ENCODE data around the gene CCDC18.

CCDC18 gene

GRCh38 chr1:93288558-93288957 is 108.0 kb downstream of the CCDC18 start:
- Mint-ChIP-seq H3K4me3 (no peak overlapping the region), H3K27ac (no peak overlapping the region), H3K27me3 (no peaks in the 10 kb centered on the region), H3K36me3 (peaks cover 90% of the 10 kb centered on the region), H3K9me3 (peaks cover 16% of the 10 kb centered on the region), H3K4me1 (peaks cover under 1% of the 10 kb centered on the region)
- ATAC-seq: no peak

GRCh38 chr1:93296555-93297154 is 116.1 kb downstream of the CCDC18 start:
- Mint-ChIP-seq H3K9me3 (no peaks in the 10 kb centered on the region), H3K27ac (no peak overlapping the region), H3K27me3 (no peaks in the 10 kb centered on the region), H3K4me3 (no peak overlapping the region), H3K36me3 (peaks cover 40% of the 10 kb centered on the region), H3K4me1 (peaks cover 4% of the 10 kb centered on the region)
- ATAC-seq: no peak

GRCh38 chr1:93301131-93301530 is 120.6 kb downstream of the CCDC18 start:
- no peak overlapping the region for H3K4me3 Mint-ChIP-seq
- H3K9me3 Mint-ChIP-seq: no peaks in the 10 kb centered on the region
- H3K36me3 Mint-ChIP-seq: peaks cover 18% of the 10 kb centered on the region
- no peaks in the 10 kb centered on the region for H3K4me1 Mint-ChIP-seq
- no peaks in the 10 kb centered on the region for H3K27me3 Mint-ChIP-seq
- no peak for ATAC-seq
- H3K27ac Mint-ChIP-seq: no peak overlapping the region

- no peak for ATAC-seq
- H3K27ac Mint-ChIP-seq: no peak overlapping the region
- H3K4me3 Mint-ChIP-seq: no peak overlapping the region
- no peaks in the 10 kb centered on the region for H3K4me1 Mint-ChIP-seq
- no peaks in the 10 kb centered on the region for H3K9me3 Mint-ChIP-seq
- no peaks in the 10 kb centered on the region for H3K27me3 Mint-ChIP-seq
- peaks cover 18% of the 10 kb centered on the region for H3K36me3 Mint-ChIP-seq
Observed at GRCh38 chr1:93302078-93302477, 121.6 kb downstream of the CCDC18 start.

- Mint-ChIP-seq H3K4me3 (no peak overlapping the region), H3K27ac (no peak overlapping the region), H3K4me1 (no peaks in the 10 kb centered on the region), H3K27me3 (no peaks in the 10 kb centered on the region), H3K9me3 (no peaks in the 10 kb centered on the region), H3K36me3 (peaks cover 8% of the 10 kb centered on the region)
- peak; percentile 50 for ATAC-seq
Observed at GRCh38 chr1:93304716-93305138, 124.2 kb downstream of the CCDC18 start.

- H3K4me1 Mint-ChIP-seq: no peaks in the 10 kb centered on the region
- no peak overlapping the region for H3K4me3 Mint-ChIP-seq
- H3K27me3 Mint-ChIP-seq: no peaks in the 10 kb centered on the region
- no peak overlapping the region for H3K27ac Mint-ChIP-seq
- ATAC-seq: no peak
- peaks cover 8% of the 10 kb centered on the region for H3K36me3 Mint-ChIP-seq
- no peaks in the 10 kb centered on the region for H3K9me3 Mint-ChIP-seq
Observed at GRCh38 chr1:93306920-93307319, 126.4 kb downstream of the CCDC18 start.

GRCh38 chr1:93313026-93313425 is 132.5 kb downstream of the CCDC18 start:
- H3K27ac Mint-ChIP-seq: no peak overlapping the region
- ATAC-seq: no peak
- no peak overlapping the region for H3K4me3 Mint-ChIP-seq
- peaks cover 25% of the 10 kb centered on the region for H3K36me3 Mint-ChIP-seq
- H3K9me3 Mint-ChIP-seq: no peaks in the 10 kb centered on the region
- H3K27me3 Mint-ChIP-seq: no peaks in the 10 kb centered on the region
- H3K4me1 Mint-ChIP-seq: no peaks in the 10 kb centered on the region

GRCh38 chr1:93317207-93317606 is 136.7 kb downstream of the CCDC18 start:
- Mint-ChIP-seq H3K4me1 (no peaks in the 10 kb centered on the region), H3K27me3 (no peaks in the 10 kb centered on the region), H3K27ac (no peak overlapping the region), H3K36me3 (peaks cover 30% of the 10 kb centered on the region), H3K4me3 (no peak overlapping the region), H3K9me3 (no peaks in the 10 kb centered on the region)
- ATAC-seq: no peak

- no peak overlapping the region for H3K4me3 Mint-ChIP-seq
- no peaks in the 10 kb centered on the region for H3K9me3 Mint-ChIP-seq
- no peaks in the 10 kb centered on the region for H3K27me3 Mint-ChIP-seq
- H3K27ac Mint-ChIP-seq: no peak overlapping the region
- ATAC-seq: no peak
- H3K4me1 Mint-ChIP-seq: no peaks in the 10 kb centered on the region
- H3K36me3 Mint-ChIP-seq: peaks cover 29% of the 10 kb centered on the region
Observed at GRCh38 chr1:93317943-93318342, 137.4 kb downstream of the CCDC18 start.

- Mint-ChIP-seq H3K27me3 (no peaks in the 10 kb centered on the region), H3K4me1 (no peaks in the 10 kb centered on the region), H3K27ac (no peak overlapping the region), H3K9me3 (no peaks in the 10 kb centered on the region), H3K36me3 (peaks cover 17% of the 10 kb centered on the region), H3K4me3 (no peak overlapping the region)
- ATAC-seq: no peak
Observed at GRCh38 chr1:93321720-93322119, 141.2 kb downstream of the CCDC18 start.

- no peaks in the 10 kb centered on the region for H3K9me3 Mint-ChIP-seq
- H3K27ac Mint-ChIP-seq: no peak overlapping the region
- H3K4me1 Mint-ChIP-seq: no peaks in the 10 kb centered on the region
- no peak for ATAC-seq
- H3K36me3 Mint-ChIP-seq: peaks cover 17% of the 10 kb centered on the region
- no peak overlapping the region for H3K4me3 Mint-ChIP-seq
- no peaks in the 10 kb centered on the region for H3K27me3 Mint-ChIP-seq
Observed at GRCh38 chr1:93322349-93322748, 141.8 kb downstream of the CCDC18 start.

GRCh38 chr1:93323185-93323820 is 142.8 kb downstream of the CCDC18 start:
- no peak for ATAC-seq
- Mint-ChIP-seq H3K4me3 (no peak overlapping the region), H3K27me3 (no peaks in the 10 kb centered on the region), H3K4me1 (no peaks in the 10 kb centered on the region), H3K9me3 (no peaks in the 10 kb centered on the region), H3K36me3 (peaks cover 17% of the 10 kb centered on the region), H3K27ac (no peak overlapping the region)

- Mint-ChIP-seq H3K4me1 (no peaks in the 10 kb centered on the region), H3K36me3 (peaks cover 14% of the 10 kb centered on the region), H3K27me3 (no peaks in the 10 kb centered on the region), H3K9me3 (no peaks in the 10 kb centered on the region), H3K4me3 (no peak overlapping the region), H3K27ac (no peak overlapping the region)
- ATAC-seq: no peak
Observed at GRCh38 chr1:93324486-93325464, 144.3 kb downstream of the CCDC18 start.

All from stimulated activated memory B cell treated with anti-CD40 and anti-IgM and Interleukin-4, amounts not matched to agents 10 μg/mL and 1 μg/mL and 100 μg/mL, for 72 hours (primary cell).